Activated gamma-delta T cell treated with anti-CD3 and anti-CD28 coated beads, Interleukin-2, amount 50 U/mL, for 16 hours (primary cell): Measurements from ENCODE around the gene YKT6.
"Not testable (repeated sequence)": the region's sequence is repeated elsewhere in the genome, so short reads cannot be mapped to it uniquely, and the experiment has no call there.

ENCODE experiments used
- DNase-seq: peaks from one replicate; pipeline ENCODE4 v3.0.0-alpha.2; 2020; ENCODE audit warnings: low read depth

The YKT6 gene

DNA sequence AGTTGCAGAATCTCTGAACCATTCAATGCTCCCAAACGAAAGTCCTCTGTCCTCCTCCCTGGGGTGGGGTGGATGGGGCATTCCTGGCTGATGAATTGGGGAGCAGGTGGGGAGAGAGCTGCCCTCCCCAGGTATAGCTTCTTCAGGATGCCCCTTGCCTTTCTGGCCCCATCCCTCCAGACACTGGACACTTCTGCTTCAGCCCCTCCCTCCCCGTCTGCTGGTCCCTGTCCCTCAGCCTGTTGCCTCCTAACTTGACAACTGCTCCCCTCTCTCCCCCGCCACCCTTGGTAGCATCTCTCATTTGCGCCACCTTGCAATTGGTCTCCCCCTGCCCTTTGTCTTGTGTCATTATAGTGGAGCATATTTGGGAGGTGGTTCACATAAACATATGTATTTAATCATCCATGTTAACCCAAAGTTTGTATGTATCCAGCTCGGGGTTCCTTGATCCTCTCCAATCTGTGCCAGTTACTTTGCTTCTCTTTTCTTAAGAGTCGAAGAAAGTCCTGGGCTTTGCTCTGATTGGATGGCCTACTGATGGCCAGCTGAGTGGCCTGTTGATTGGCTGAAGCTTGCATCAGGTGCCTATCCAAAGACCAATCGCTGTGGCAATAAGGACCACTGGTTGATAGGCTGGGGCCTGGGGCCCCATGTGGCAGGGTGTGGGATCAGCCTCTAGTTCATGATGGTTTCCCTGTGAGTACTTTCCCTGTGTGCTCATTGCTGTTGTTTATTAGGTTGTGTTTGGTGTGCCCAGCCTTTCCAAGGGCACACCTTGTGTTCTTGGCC lies 7.6 kb upstream of the YKT6 start:
- no peak for DNase-seq

DNA sequence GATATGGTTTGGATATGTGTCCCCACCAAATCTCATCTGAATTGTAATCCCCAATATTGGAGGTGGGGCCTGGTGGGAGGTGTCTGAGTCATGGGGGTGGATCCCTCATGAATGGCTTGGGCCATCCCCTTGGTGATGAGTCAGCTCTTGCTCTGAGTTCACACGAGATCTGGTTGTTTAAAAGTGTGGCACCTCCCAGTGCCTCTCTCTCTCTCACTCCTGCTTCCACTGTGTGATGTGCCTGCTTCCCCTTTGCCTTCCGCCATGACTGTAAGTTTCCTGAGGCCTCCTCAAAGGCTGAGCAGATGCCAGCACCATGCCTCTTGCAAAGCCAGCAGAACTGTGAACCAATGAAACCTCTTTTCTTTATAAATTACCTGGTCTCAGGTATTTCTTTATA lies 6.7 kb upstream of the YKT6 start:
- DNase-seq: peak; percentile 5

DNA sequence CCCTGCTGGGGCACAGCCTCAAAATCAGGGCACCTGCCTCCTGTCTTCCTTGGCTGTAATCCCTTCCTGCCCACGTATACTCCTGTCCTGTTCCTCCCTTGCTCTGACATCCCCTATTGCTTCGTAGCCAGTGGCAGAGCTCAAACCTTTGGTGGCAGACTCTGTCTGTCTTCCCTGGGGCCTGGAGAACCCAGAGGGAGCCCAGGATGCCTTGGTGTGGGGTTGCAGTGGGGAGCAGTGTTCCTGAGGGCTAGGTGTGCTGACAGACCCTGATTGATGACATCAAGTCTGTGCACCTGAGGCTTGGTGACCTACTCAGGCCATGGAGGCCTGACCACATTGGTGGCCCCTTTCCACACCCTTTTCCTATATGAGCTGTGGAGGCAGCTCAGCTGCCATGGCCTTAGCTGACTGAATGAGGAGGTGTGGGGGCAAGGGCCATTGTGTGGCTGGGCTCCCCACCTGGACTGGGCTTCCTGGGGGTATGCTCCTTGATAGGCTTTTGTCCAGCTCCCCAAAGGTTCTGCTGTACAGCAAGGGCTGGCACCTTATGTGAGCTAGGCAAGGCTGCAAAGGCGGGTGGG lies 6.1 kb upstream of the YKT6 start:
- no peak for DNase-seq

DNA sequence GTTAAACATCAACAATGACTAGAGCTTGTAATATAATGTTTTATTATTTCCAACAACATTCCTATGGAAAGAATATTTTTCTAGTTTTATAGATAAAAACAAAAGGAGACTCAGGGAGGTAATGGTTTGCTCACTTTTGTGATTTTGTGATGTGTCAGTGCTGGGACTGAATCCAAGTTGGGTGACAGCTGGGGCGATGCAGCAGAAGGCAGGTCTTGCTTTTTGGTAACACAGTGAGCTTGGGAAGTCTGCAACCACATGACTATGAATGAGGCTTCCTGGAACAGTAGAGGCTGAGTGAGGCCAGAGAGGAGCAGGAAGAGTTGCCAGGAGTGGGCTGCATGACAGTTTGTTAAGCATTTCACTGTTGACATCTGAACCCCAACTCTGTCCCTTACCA lies 4.9 kb upstream of the YKT6 start:
- no peak for DNase-seq

DNA sequence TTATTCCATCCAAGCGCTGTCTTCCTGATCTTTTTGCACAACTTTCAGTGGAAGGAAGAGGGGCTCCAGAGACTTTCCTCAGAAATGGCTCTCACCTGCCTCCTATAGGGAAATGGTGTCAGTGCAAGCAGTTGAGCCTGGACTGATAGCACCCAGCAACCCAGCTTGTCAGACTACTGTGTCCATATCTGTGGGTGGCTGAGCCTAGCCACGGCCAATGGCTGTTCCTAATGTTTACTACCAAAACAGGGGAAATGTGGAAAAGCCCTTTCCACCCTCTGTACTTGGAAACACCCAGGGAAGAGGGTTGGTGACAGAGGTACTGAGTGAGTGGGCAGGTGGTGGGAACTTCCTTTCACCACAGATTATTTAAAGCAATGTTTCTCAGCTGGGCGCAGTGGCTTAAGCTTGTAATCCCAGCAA lies 4.3 kb upstream of the YKT6 start:
- DNase-seq: no peak

DNA sequence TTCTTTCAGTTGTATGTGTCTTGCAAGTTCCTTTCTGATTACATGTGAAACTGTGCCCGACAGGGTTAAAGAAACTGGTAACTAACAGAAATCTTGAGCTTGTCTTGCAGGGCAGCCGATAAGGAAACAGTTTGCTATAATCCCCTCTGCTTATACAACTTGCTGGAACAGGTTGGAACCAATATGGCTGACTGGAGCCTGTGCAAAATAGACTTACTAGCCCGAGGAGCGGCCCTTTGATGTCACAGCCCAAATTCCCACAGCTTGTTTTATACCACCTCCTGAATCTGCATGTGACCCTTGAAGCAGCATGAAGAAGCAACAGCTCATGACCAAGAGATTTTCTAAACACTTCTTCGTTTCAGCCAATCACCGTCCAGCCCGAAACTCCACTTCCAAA lies 3.3 kb upstream of the YKT6 start:
- no peak for DNase-seq

DNA sequence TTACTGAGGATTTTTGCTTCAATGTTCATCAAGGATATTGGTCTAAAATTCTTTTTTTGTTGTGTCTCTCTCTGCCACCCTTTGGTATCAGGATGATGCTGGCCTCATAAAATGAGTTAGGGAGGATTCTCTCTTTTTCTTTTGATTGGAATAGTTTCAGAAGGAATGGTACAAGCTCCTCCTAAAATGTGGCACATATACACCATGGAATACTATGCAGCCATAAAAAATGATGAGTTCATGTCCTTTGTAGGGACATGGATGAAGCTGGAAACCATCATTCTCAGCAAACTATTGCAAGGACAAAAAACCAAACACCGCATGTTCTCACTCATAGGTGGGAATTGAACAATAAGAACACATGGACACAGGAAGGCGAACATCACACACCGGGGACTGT lies 615 bp upstream of the YKT6 start:
- not testable (repeated sequence) for DNase-seq

DNA sequence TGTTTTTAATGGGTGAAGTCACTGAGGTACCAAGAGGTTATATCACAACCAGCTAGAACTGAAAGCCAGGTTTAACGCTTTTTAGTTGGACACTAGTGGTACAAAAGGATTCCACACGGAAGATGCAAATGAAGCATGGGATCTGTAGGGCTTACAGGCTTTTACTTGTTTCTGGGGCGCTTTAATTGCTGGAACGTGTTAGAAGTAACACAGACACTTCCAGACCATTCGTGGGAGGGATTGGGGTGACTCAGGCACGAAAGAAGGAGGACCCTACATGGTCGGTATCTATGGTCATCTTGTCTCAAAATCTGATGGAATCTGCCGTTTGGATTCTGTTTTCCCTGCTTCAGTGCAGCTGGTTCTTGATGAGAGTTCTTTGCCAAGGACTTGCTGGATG lies 1.0 kb downstream of the YKT6 start:
- DNase-seq: no peak

DNA sequence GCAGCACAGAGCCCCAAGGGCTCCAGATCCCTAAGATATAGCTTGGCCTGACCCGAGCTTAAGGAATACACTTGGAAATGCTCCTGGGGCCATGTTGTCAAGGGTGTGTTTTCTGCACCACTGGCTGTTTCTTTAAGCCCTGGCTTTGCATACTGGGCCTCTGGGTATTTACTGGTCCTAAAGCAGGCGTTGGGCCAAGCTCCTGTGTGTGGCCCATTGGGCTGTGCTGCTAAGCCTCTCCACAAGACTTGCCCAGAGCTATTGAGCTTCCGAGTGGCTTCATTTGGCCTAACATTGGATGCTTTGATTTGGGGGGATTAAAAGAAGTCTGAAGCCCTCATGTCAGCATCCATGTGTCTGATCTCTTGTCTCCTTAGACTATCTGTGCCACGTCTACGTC lies 5.2 kb downstream of the YKT6 start:
- no peak for DNase-seq

DNA sequence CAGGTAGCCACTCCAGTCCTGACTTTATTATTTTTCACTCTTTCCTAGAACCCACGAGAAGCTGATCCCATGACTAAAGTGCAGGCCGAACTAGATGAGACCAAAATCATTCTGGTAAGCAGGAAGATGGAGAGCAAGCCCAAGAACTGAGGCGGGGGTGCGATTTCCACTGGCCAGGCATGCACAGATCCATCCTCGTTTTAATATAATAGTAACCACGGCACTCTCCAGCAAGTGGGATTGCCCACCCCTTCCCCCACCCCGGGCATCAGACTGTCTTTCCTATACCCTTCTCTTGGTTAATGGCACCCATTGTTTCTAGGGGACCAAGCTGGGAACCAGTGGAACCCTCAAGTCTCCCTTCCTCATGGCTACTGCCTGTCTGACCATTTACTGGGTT lies 7.3 kb downstream of the YKT6 start:
- no peak for DNase-seq

DNA sequence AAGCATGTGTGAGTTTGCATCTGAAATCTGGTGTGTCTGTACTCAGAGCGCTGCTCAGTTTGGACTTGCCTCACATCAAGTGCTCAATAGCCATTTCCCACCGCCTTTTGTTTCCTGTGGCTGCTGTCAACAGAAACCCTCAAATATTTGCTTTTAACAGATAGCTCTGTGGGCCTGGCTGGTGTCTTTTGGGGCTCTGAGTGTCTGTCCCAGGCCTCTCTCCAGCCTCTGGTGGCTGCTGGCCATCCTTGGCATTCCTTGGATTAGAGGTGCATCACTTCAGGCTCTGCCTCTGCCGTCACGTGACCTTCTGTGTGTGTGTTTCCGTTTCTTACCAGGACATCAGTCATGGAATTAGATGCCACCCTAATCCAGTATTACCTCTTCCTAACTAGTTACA lies 9.3 kb downstream of the YKT6 start:
- no peak for DNase-seq

DNA sequence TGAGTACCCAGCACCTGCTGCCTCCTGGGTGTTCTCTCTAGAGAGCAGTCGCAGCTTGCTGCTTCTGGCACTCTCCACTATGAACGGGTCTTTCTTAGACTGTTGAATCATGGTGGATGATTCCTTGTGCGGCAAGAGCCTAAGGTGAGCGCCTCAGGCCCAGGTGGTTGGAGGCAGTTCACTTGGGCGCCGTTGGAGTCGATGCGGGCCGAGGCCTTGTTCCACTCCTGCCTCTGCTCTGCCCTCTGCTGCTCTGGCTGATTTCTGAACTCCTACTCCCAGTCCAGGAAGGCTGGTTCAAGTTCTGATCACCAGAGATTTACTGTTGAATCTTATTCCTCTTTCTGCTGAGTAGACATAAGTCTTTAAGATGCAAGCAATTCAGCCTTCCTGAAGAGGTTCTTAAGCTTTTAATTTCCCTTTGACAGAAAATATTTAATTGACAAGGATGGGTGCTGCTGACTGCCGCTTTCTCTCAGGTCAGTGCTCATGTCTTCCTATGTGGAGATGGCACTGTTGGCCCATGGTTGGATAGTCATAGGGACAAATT lies 10.4 kb downstream of the YKT6 start:
- no peak for DNase-seq

DNA sequence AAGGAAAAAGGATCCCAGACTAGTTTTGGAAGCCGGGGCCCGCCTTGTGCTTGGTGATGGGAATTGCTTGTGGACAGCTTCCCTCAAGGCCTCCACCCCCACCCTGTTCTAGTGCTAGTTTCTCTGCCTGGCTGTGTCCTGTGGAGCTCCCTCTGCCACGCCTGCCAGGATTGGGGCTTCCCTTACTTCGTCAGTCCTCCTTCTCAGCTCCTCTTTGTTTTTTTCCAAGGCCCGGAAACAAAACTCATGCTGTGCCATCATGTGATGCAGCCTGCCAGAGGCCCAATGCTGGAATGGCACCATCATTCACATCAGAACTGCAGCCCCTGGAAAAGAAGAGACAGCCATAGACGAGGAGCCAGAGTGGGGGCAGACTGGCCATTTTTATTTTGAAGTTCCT lies 11.2 kb downstream of the YKT6 start:
- no peak for DNase-seq

DNA sequence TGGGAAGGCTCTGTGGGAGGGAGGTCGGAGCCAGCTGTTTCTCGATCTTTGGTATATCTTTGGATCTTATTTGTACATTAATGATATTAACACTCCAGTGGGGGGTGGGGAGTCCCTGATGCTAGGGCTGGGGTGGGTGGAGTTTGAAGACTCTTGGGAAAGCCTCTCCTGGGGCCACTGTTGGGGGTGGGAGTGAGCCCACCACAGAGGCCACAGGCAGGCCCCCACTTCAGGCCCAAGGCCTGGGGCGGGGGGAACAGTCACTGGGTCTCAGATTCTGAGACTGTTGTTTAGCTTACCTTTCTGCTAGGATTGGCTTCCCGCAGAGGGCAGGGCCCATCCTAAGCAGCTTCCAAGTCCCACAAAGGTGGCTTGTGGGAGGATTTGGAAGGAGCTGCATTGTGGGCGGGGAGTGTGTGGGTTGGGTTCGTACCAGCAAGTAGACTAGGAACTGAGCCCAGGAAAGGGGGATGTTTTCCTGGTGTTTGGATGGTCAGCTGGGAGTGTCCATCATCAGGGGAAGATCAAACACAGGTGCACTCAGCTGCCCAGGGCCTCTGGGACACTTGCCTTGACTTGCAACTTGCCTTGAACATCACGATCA lies 11.9 kb downstream of the YKT6 start:
- no peak for DNase-seq

DNA sequence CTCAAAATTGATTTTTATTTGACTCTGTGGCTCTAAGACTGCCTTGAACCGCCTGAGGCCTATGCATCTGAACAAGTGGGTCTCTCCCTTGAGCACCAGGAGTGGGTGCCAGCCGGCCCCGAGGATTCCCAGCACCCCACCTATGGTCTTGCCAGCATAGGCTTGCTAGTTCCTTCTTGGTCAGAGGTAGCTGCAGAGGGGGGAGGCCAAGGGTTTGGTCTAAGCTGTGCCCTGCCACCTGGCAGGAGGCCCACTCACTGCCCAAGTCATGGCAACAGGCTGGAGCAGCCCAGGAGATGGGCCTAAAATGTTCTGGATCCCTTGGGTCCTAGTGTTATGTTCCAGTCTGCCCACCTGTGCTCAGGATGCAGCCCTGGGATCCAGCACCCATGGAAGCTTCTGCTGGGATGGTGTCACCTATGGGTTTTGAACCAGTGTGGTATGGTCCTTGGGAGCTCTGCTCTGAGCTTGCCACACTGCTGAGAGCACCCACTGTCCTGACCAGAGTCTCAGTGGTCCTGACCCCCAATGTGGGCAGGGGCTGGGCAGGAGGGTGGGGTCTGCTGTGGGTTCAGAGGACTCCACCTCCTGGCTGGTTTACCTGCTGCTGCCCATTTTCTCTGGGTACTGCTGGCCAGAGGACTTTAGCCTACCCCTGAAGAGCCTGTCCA lies 12.6 kb downstream of the YKT6 start:
- DNase-seq: no peak

DNA sequence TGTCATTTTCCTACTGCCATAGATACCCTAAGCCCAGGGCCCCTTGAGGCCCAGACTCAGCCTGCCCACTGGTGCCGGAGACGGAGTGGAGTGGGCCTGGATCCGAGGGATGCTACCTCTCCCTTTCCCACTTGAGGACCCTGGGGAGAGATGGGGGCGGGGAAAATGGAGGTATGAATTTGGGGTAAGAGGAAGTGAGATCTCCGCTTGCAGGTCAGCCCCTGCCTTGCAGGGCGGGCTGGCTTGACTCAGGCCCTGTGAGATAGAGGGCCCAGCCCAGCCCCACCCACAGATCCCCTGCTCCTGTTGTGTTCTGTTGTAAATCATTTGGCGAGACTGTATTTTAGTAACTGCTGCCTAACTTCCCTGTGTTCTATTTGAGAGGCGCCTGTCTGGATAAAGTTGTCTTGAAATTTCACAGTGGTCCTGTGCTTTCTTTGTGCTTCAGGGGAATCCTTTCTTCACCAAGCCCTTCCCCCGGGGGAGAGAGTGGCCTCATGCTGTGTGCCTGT lies 13.2 kb downstream of the YKT6 start:
- DNase-seq: no peak

DNA sequence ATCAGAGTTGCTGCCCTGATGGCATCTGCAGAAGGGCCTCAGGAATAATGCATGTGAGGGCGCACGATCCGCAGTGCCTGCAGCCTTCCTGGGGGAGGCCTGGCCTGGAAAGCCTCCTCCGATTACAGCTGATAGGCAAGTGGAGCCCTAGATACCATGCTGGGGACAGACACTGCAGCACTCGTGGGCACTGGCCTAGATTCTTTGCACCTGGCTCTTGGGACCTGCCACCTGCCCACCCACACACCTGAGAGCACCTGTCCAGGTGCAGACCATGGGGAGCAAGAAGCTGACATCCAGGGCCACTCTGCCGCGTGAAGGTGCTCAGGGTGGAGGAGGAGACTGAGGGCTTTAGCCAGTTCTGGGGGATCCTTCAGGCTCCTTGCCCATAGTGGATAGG lies 14.8 kb downstream of the YKT6 start:
- no peak for DNase-seq

DNA sequence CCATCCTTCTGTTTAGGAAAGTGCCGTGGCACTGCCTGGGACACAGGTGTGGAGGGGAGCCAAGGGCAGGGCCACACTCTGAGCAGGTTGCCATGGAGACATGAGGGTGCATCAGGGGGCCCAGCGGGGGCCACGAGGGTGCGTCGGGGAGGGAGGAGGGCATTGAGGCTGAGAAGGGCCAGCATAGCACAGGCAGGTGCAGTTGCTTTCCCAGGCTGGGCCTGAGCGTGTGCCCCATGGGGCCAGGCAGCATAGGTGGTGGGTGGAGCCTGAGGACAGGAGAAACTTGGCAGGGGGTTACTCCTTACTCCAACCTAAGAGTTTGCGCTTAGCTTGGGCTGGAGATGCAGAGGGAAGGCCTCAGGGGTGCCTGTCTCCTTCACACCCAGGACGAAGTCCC lies 15.2 kb downstream of the YKT6 start:
- no peak for DNase-seq

DNA sequence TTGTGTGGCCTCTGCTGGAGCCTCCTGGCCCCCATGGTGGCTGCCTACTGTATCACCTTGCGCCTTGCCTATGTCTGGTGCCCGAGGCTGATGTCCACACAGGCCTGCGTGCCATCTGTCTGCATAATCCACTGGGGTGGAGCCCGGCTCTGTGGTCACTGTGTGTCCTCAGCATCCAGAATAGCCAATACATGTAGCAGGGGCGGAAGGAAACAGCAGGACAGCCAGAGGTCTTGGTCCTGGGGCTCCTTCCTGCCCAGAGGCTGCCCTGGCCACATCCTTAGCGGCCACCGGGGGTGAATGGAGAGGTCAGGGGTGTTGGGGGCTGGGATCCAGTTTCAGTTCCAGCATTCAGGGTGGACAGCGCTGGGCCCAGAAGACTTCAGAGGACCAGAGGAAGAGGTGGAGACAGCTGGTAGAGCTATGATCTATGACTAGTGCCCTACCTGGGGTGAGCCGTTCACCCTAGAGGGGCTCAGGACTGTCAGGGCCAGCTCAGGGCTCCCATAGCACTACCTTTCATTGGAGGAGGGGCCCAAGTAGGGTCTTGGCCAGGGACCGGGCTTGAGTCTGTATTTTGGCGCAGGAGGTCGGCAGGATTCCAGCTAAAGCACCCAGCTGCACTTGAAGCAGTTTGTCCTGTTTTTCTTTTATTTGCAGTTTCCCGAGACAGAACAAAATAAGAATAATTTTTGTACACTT lies 15.9 kb downstream of the YKT6 start:
- DNase-seq: no peak

DNA sequence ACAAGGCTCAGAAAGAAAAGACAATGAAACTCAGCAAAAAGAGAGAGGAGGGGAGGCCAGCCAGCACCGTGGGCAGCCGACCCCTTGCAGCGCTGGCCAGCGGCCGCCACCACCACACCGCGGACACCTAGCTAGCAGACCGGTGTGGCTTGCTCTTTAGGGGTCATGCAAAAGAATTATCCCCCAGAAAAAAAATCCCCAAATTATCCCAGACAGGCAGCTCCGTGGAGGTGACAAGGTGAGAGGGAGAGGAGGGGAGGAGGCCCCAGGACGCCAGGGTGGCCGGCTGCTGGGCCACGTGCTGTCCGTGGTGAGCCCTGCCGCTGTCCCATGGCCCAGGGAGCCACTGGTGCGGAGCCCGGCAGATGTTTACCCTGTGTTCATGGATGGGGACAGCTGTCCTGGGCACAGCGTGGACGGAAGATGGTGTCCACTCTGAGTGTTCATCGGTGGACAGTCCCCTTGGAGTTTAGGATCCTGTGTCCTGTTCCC lies 16.5 kb downstream of the YKT6 start:
- no peak for DNase-seq

DNA sequence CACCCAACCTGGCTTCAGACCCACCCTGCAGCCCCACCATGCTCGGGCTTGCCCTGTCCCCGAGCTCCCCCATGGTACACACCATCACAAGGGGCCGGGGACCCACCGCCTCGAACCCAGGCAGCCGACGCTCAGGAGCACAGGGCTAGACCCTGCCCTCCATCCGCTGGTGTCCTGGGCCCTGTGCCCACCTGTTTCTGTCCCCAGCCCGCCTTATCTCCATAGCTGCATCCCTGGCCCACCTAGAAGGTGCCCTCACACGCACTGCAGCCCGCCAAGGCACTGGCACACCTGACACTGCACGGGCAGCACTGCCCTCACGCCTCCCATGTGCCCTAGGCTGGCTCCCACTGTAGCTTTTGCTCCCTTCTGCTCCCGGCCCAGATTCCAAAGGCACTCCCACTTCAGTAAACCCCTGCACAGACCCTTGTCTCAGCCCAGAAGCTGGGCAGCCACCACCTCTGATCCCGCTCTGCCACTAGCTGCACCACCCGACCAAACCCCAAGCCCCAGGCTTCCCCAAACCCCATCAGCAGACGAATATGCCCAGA lies 17.1 kb downstream of the YKT6 start:
- DNase-seq: no peak
